MM.1S (cell line): ENCODE results near the gene MAML3.

ENCODE experiments used
- DNase-seq: peaks from one replicate; pipeline ENCODE4 v3.0.0-alpha.2; 2015
- H2AFZ ChIP-seq: fragments of 300-600 bp; sonication (generic); 2 replicates; pipeline ENCODE4 v1.6.0; 2016; ENCODE audit warnings: antibody characterized with exemption, low read length
- H3F3A ChIP-seq: fragments of 300-600 bp; sonication (generic); 2 replicates; pipeline ENCODE4 v1.6.1; 2016; ENCODE audit warnings: mild to moderate bottlenecking, antibody characterized with exemption, low read length, moderate library complexity, mixed read lengths; ENCODE audit not compliant: insufficient read depth
- H3K27ac ChIP-seq: fragments of 300-600 bp; sonication (generic); 2 replicates; pipeline ENCODE4 v1.5.1; 2016; ENCODE audit warnings: mild to moderate bottlenecking, low read length
- H3K27me3 ChIP-seq: fragments of 300-600 bp; sonication (generic); replicated peaks from 2 replicates; pipeline ENCODE4 v1.6.0; 2016; ENCODE audit warnings: low read length; ENCODE audit not compliant: insufficient read depth
- H3K36me3 ChIP-seq: fragments of 300-600 bp; sonication (generic); replicated peaks from 2 replicates; pipeline ENCODE4 v1.6.1; 2016; ENCODE audit warnings: mild to moderate bottlenecking, low read length, mixed read lengths; ENCODE audit not compliant: insufficient read depth
- H3K4me1 ChIP-seq: fragments of 300-600 bp; sonication (generic); 2 replicates; pipeline ENCODE4 v1.6.1; 2016; ENCODE audit warnings: low read length, mixed read lengths
- H3K4me2 ChIP-seq: fragments of 300-600 bp; sonication (generic); 2 replicates; pipeline ENCODE4 v1.6.0; 2016; ENCODE audit warnings: low read depth, low read length
- H3K4me3 ChIP-seq: fragments of 300-600 bp; sonication (generic); 2 replicates; pipeline ENCODE4 v1.5.1; 2016; ENCODE audit warnings: low read length, mixed read lengths
- H3K79me2 ChIP-seq: fragments of 300-600 bp; sonication (generic); 2 replicates; pipeline ENCODE4 v1.6.1; 2016; ENCODE audit warnings: mixed run types, low read length, mixed read lengths
- H3K9ac ChIP-seq: fragments of 300-600 bp; sonication (generic); 2 replicates; pipeline ENCODE4 v1.6.1; 2016; ENCODE audit warnings: low read length, mixed read lengths
- H3K9me2 ChIP-seq: fragments of 300-600 bp; sonication (generic); replicated peaks from 2 replicates; pipeline ENCODE4 v1.6.1; 2016; ENCODE audit warnings: mild to moderate bottlenecking, low read length, mixed read lengths; ENCODE audit not compliant: insufficient read depth
- H3K9me3 ChIP-seq: fragments of 300-600 bp; sonication (generic); replicated peaks from 2 replicates; pipeline ENCODE4 v1.6.1; 2016; ENCODE audit warnings: mild to moderate bottlenecking, low read length, mixed read lengths; ENCODE audit not compliant: insufficient read depth
- H4K20me1 ChIP-seq: fragments of 300-600 bp; sonication (generic); 2 replicates; pipeline ENCODE4 v1.6.1; 2016; ENCODE audit warnings: mild to moderate bottlenecking, low read length, moderate library complexity, mixed read lengths; ENCODE audit not compliant: insufficient read depth
- CTCF ChIP-seq: fragments of 300-600 bp; sonication (generic); IDR thresholded peaks from 2 replicates; pipeline ENCODE4 v1.5.1; 2016; ENCODE audit warnings: antibody characterized with exemption, low read length, mixed read lengths
- EZH2 ChIP-seq: fragments of 300-600 bp; sonication (generic); optimal IDR thresholded peaks from 2 replicates; pipeline ENCODE3; 2017; ENCODE audit warnings: low read depth, mild to moderate bottlenecking, antibody characterized with exemption, low read length, mixed read lengths
- EZH2phosphoT487 ChIP-seq: fragments of 300-600 bp; sonication (generic); IDR thresholded peaks from 2 replicates; pipeline ENCODE4 v1.6.1; 2018; ENCODE audit warnings: antibody characterized with exemption, low read length

Gene MAML3

GRCh38 chr4:139828966-139829664 is 324.9 kb downstream of the MAML3 start:
- Histone ChIP-seq H3K9ac (no peak overlapping the region), H3K79me2 (no peaks in the 10 kb centered on the region), H3K27ac (no peak overlapping the region), H3K4me2 (no peak overlapping the region), H2AFZ (no peak overlapping the region), H3F3A (no peaks in the 10 kb centered on the region), H3K4me1 (no peaks in the 10 kb centered on the region), H3K9me3 (no peaks in the 10 kb centered on the region), H3K36me3 (no peaks in the 10 kb centered on the region), H4K20me1 (no peaks in the 10 kb centered on the region), H3K4me3 (no peak overlapping the region), H3K9me2 (no peaks in the 10 kb centered on the region), H3K27me3 (no peaks in the 10 kb centered on the region)
- no peak for DNase-seq
- TF ChIP-seq EZH2phosphoT487 (no peak), CTCF (no peak), EZH2 (no peak)

GRCh38 chr4:139826426-139826825 is 327.6 kb downstream of the MAML3 start:
- Histone ChIP-seq H3K27ac (no peak overlapping the region), H3K4me2 (no peak overlapping the region), H3K4me3 (no peak overlapping the region), H2AFZ (no peak overlapping the region), H3K9ac (no peak overlapping the region), H3K9me3 (no peaks in the 10 kb centered on the region), H3K9me2 (no peaks in the 10 kb centered on the region), H4K20me1 (no peaks in the 10 kb centered on the region), H3K36me3 (no peaks in the 10 kb centered on the region), H3K79me2 (no peaks in the 10 kb centered on the region), H3K27me3 (no peaks in the 10 kb centered on the region), H3F3A (no peaks in the 10 kb centered on the region), H3K4me1 (no peaks in the 10 kb centered on the region)
- TF ChIP-seq EZH2 (no peak), EZH2phosphoT487 (no peak), CTCF (no peak)
- no peak for DNase-seq

GRCh38 chr4:139825523-139826014 is 328.4 kb downstream of the MAML3 start:
- H3K27me3 ChIP-seq: no peaks in the 10 kb centered on the region
- H4K20me1 ChIP-seq: no peaks in the 10 kb centered on the region
- H3F3A ChIP-seq: no peaks in the 10 kb centered on the region
- H3K27ac ChIP-seq: no peak overlapping the region
- no peak overlapping the region for H3K9ac ChIP-seq
- DNase-seq: no peak
- no peaks in the 10 kb centered on the region for H3K9me3 ChIP-seq
- no peak overlapping the region for H3K4me3 ChIP-seq
- H2AFZ ChIP-seq: no peak overlapping the region
- H3K4me1 ChIP-seq: no peaks in the 10 kb centered on the region
- H3K9me2 ChIP-seq: no peaks in the 10 kb centered on the region
- H3K79me2 ChIP-seq: no peaks in the 10 kb centered on the region
- TF ChIP-seq EZH2phosphoT487: no peak
- no peak for TF ChIP-seq EZH2
- TF ChIP-seq CTCF: no peak
- no peaks in the 10 kb centered on the region for H3K36me3 ChIP-seq
- no peak overlapping the region for H3K4me2 ChIP-seq
